Mesenchymal stem cell (in vitro differentiated cells and primary cell): Measurements from ENCODE around the gene PPARA.

ENCODE experiments used
- DNase-seq: peaks from one replicate; pipeline ENCODE4 v3.0.0-alpha.2; 2013
- H2AFZ ChIP-seq: one replicate; pipeline ENCODE4 v1.6.1; 2013; ENCODE audit warnings: low read depth, mild to moderate bottlenecking, control low read depth, inconsistent platforms, low read length, moderate library complexity
- H2AK5ac ChIP-seq: 2 replicates; pipeline ENCODE4 v1.6.1; 2013; ENCODE audit warnings: low read length, moderate library complexity, mild to moderate bottlenecking, inconsistent platforms; ENCODE audit not compliant: severe bottlenecking
- H2BK120ac ChIP-seq: one replicate; pipeline ENCODE4 v1.6.1; 2013; ENCODE audit warnings: low read depth, mild to moderate bottlenecking, inconsistent platforms, low read length, moderate library complexity
- H2BK12ac ChIP-seq, 2 experiments: one replicate each; pipeline ENCODE4 v1.6.1; 2013; ENCODE audit warnings: inconsistent platforms in 2 of 2, low read length in 2 of 2, mild to moderate bottlenecking in 2 of 2, moderate library complexity in 2 of 2, control low read depth in 1 of 2
- H2BK15ac ChIP-seq: one replicate; pipeline ENCODE4 v1.6.1; 2013; ENCODE audit warnings: mild to moderate bottlenecking, low read depth, inconsistent platforms; ENCODE audit not compliant: poor library complexity, severe bottlenecking
- H2BK5ac ChIP-seq: 2 replicates; pipeline ENCODE4 v1.6.1; 2013; ENCODE audit warnings: low read depth, mild to moderate bottlenecking, low read length, control low read depth, inconsistent platforms; ENCODE audit not compliant: poor library complexity, severe bottlenecking
- H3K14ac ChIP-seq, 2 experiments: one replicate each; pipeline ENCODE4 v1.6.1; 2013; ENCODE audit warnings: inconsistent platforms in 2 of 2, low read length in 2 of 2, control low read depth in 1 of 2, mild to moderate bottlenecking in 1 of 2, moderate library complexity in 1 of 2
- H3K18ac ChIP-seq, 2 experiments: one replicate each; pipeline ENCODE4 v1.6.1; 2013; ENCODE audit warnings: inconsistent platforms in 2 of 2, low read length in 2 of 2, control low read depth in 1 of 2, low read depth in 1 of 2, mild to moderate bottlenecking in 1 of 2
- H3K23ac ChIP-seq, 2 experiments: one replicate each; pipeline ENCODE4 v1.6.1; 2013; ENCODE audit warnings: inconsistent platforms in 2 of 2, low read length in 2 of 2, mild to moderate bottlenecking in 2 of 2, moderate library complexity in 2 of 2, control low read depth in 1 of 2
- H3K27ac ChIP-seq: 2 replicates; pipeline ENCODE4 v1.5.1; 2013; ENCODE audit warnings: mild to moderate bottlenecking, moderate library complexity, low read length, control low read depth, inconsistent platforms; ENCODE audit not compliant: poor library complexity, severe bottlenecking
- H3K27me3 ChIP-seq, 2 experiments: 2 replicates each; pipeline versions ENCODE4 v1.6.1 to v1.7.0; 2013; ENCODE audit warnings: low read length in 2 of 2, mild to moderate bottlenecking in 2 of 2, moderate library complexity in 2 of 2, control low read depth in 1 of 2, inconsistent platforms in 1 of 2; ENCODE audit not compliant: control insufficient read depth in 1 of 2, insufficient read depth in 1 of 2
- H3K36me3 ChIP-seq, 2 experiments: 2 replicates each; pipeline versions ENCODE4 v1.6.1 to v1.7.0; 2013; ENCODE audit warnings: low read length in 2 of 2, control low read depth in 1 of 2, inconsistent platforms in 1 of 2, low read depth in 1 of 2, mild to moderate bottlenecking in 1 of 2; ENCODE audit not compliant: insufficient read depth in 2 of 2, control insufficient read depth in 1 of 2
- H3K4ac ChIP-seq, 2 experiments: one replicate each; pipeline ENCODE4 v1.6.1; 2013; ENCODE audit warnings: inconsistent platforms in 2 of 2, low read length in 2 of 2, mild to moderate bottlenecking in 2 of 2, moderate library complexity in 2 of 2, control low read depth in 1 of 2, low read depth in 1 of 2
- H3K4me1 ChIP-seq: 2 replicates; pipeline ENCODE4 v1.6.1; 2013; ENCODE audit warnings: low read depth, low read length, control low read depth; ENCODE audit not compliant: control insufficient read depth, insufficient read depth
- H3K4me2 ChIP-seq: 2 replicates; pipeline ENCODE4 v1.6.1; 2013; ENCODE audit warnings: low read length, mild to moderate bottlenecking, inconsistent platforms; ENCODE audit not compliant: poor library complexity, severe bottlenecking
- H3K4me3 ChIP-seq, 2 experiments: 2 replicates each; pipeline versions ENCODE4 v1.5.1 to v1.7.0; 2013; ENCODE audit warnings: low read length in 2 of 2, mild to moderate bottlenecking in 2 of 2, control low read depth in 1 of 2, low read depth in 1 of 2; ENCODE audit not compliant: insufficient read depth in 1 of 2
- H3K79me1 ChIP-seq: replicated peaks from 2 replicates; pipeline ENCODE4 v1.6.1; 2013; ENCODE audit warnings: mild to moderate bottlenecking, control low read depth, low read length, inconsistent platforms; ENCODE audit not compliant: poor library complexity, severe bottlenecking
- H3K9ac ChIP-seq: 2 replicates; pipeline ENCODE4 v1.7.0; 2013; ENCODE audit warnings: mild to moderate bottlenecking, low read length, moderate library complexity
- H3K9me3 ChIP-seq: 2 replicates; pipeline ENCODE4 v1.7.0; 2013; ENCODE audit warnings: mild to moderate bottlenecking, low read length; ENCODE audit not compliant: control insufficient read depth
- H4K8ac ChIP-seq: one replicate; pipeline ENCODE4 v1.6.1; 2013; ENCODE audit warnings: inconsistent platforms, mild to moderate bottlenecking, low read length, moderate library complexity
- H4K91ac ChIP-seq: one replicate; pipeline ENCODE4 v1.6.1; 2013; ENCODE audit warnings: mild to moderate bottlenecking, low read length, inconsistent platforms
- WGBS: methylation state at CpG from one replicate; pipeline ENCODE4 v1.1.7; 2013; ENCODE audit warnings: mixed read lengths; 5-methylcytosine and 5-hydroxymethylcytosine counted together

PPARA gene

GRCh38 chr22:46120420-46120737, 29.9 kb upstream of the PPARA start:
- H3K9me3 ChIP-seq = no peaks in the 10 kb centered on the region
- H3K36me3 ChIP-seq = peaks cover 0 to 14% of the 10 kb centered on the region in 2 experiments
- H4K91ac ChIP-seq = no peak overlapping the region
- no peak overlapping the region for H3K18ac ChIP-seq
- H2AFZ ChIP-seq = no peak overlapping the region
- no peak overlapping the region for H3K27ac ChIP-seq
- H2BK5ac ChIP-seq = no peak overlapping the region
- H2BK12ac ChIP-seq = no peak overlapping the region
- H2BK120ac ChIP-seq = no peak overlapping the region
- no peaks in the 10 kb centered on the region for H3K79me1 ChIP-seq
- H3K9ac ChIP-seq = peak overlapping the region; percentile 48
- H3K27me3 ChIP-seq = no peaks in the 10 kb centered on the region
- H4K8ac ChIP-seq = no peak overlapping the region
- H3K23ac ChIP-seq = no peak overlapping the region
- no peak overlapping the region for H2BK15ac ChIP-seq
- no peak for DNase-seq
- no peak overlapping the region for H3K14ac ChIP-seq
- peaks cover 28% of the 10 kb centered on the region for H3K4me1 ChIP-seq
- H2AK5ac ChIP-seq = no peak overlapping the region
- H3K4me2 ChIP-seq = no peak overlapping the region
- H3K4me3 ChIP-seq = peak overlapping the region in 1 of 2 experiments; percentile 61
- H3K4ac ChIP-seq = no peak overlapping the region
- WGBS = 86% methylated on average over 7 of the region's 7 CpGs

GRCh38 chr22:46121079-46121478, 29.2 kb upstream of the PPARA start:
- Histone ChIP-seq H2BK15ac (no peak overlapping the region), H3K9ac (no peak overlapping the region), H2BK5ac (no peak overlapping the region), H4K91ac (no peak overlapping the region), H3K36me3 (peaks cover 0 to 9% of the 10 kb centered on the region in 2 experiments), H3K9me3 (no peaks in the 10 kb centered on the region), H2BK120ac (no peak overlapping the region), H2AK5ac (no peak overlapping the region), H3K14ac (no peak overlapping the region), H3K23ac (no peak overlapping the region), H3K4me3 (no peak overlapping the region), H3K4me1 (peaks cover 21% of the 10 kb centered on the region), H4K8ac (no peak overlapping the region), H3K79me1 (no peaks in the 10 kb centered on the region), H3K4me2 (no peak overlapping the region), H2AFZ (no peak overlapping the region), H2BK12ac (no peak overlapping the region), H3K4ac (no peak overlapping the region), H3K27me3 (no peaks in the 10 kb centered on the region), H3K18ac (no peak overlapping the region), H3K27ac (no peak overlapping the region)
- no peak for DNase-seq
- 80% methylated on average over 6 of the region's 6 CpGs for WGBS

GRCh38 chr22:46121523-46122287, 28.6 kb upstream of the PPARA start:
- Histone ChIP-seq H2BK12ac (peak overlapping the region in 1 of 2 experiments; percentile 15), H2BK120ac (no peak overlapping the region), H2BK15ac (no peak overlapping the region), H3K4ac (no peak overlapping the region), H3K4me3 (no peak overlapping the region), H3K23ac (no peak overlapping the region), H3K9ac (no peak overlapping the region), H3K79me1 (no peaks in the 10 kb centered on the region), H2BK5ac (no peak overlapping the region), H3K14ac (no peak overlapping the region), H4K91ac (no peak overlapping the region), H3K27ac (no peak overlapping the region), H3K9me3 (no peaks in the 10 kb centered on the region), H3K27me3 (no peaks in the 10 kb centered on the region), H3K36me3 (peaks cover 0 to 9% of the 10 kb centered on the region in 2 experiments), H2AK5ac (peak overlapping the region; percentile 14), H3K4me2 (no peak overlapping the region), H4K8ac (no peak overlapping the region), H3K18ac (no peak overlapping the region), H2AFZ (no peak overlapping the region), H3K4me1 (peaks cover 16% of the 10 kb centered on the region)
- no peak for DNase-seq
- 71% methylated on average over 11 of the region's 11 CpGs for WGBS

- H4K8ac ChIP-seq = no peak overlapping the region
- H2BK120ac ChIP-seq = no peak overlapping the region
- 7% methylated on average over 17 of the region's 24 CpGs for WGBS
- peak overlapping the region; percentile 19 for H2AFZ ChIP-seq
- peak overlapping the region; percentile 36 for H3K9ac ChIP-seq
- H3K14ac ChIP-seq = no peak overlapping the region
- H3K4ac ChIP-seq = no peak overlapping the region
- H2BK12ac ChIP-seq = peak overlapping the region in 1 of 2 experiments; percentile 32
- H3K27ac ChIP-seq = no peak overlapping the region
- no peaks in the 10 kb centered on the region for H3K79me1 ChIP-seq
- peak; percentile 65 for DNase-seq
- no peak overlapping the region for H3K23ac ChIP-seq
- peak overlapping the region; percentile 42 for H3K4me2 ChIP-seq
- H3K4me3 ChIP-seq = peak overlapping the region in 1 of 2 experiments; percentile 53
- no peaks in the 10 kb centered on the region for H3K27me3 ChIP-seq
- peak overlapping the region in 1 of 2 experiments; percentile 75 for H3K18ac ChIP-seq
- H4K91ac ChIP-seq = peak overlapping the region; percentile 15
- peaks cover 11% of the 10 kb centered on the region for H3K4me1 ChIP-seq
- H2AK5ac ChIP-seq = no peak overlapping the region
- H2BK15ac ChIP-seq = no peak overlapping the region
- H2BK5ac ChIP-seq = no peak overlapping the region
- peaks cover 0 to 2% of the 10 kb centered on the region in 2 experiments for H3K36me3 ChIP-seq
- no peaks in the 10 kb centered on the region for H3K9me3 ChIP-seq
Observed at GRCh38 chr22:46122511-46122971, 27.8 kb upstream of the PPARA start.
